ENCODE data around the gene MCM8.

MCM8 gene

DNA sequence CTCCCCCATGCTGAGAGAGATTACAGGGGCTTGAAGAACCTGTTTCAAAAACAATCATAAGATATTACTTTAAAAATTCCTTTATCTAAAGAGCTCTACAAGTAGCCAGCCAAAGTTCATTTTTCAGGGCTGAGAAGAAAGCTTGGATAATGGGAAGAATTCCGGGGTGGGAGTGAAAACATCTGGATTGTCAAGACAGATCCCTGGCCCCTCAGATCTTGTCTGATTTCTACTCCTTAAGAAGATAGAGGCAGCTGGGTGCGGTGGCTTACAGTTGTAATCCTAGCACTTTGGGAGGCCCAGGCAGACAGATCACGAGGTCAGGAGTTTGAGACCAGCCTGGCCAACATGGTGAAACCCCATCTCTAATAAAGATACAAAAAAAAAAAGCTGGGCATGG is 24.9 kb upstream of the MCM8 start:
- peaks cover 24% of the 10 kb centered on the region for H3K27me3 ChIP-seq (ENCODE audit: insufficient read depth, low read length)
- H3K79me2 ChIP-seq (ENCODE audit: control insufficient read depth, insufficient read depth, low read length, unreplicated experiment), result no peaks in the 10 kb centered on the region
- H3K4me1 ChIP-seq (ENCODE audit: control insufficient read depth, insufficient read depth, low read length, unreplicated experiment), result peaks cover 1% of the 10 kb centered on the region
- no peak overlapping the region for H2AFZ ChIP-seq (ENCODE audit: low read length, unreplicated experiment)
- H3K4me3 ChIP-seq (ENCODE audit: low read depth, low read length), result no peak overlapping the region
- no peak overlapping the region for H3K27ac ChIP-seq (ENCODE audit: low read depth, low read length)
- no peaks in the 10 kb centered on the region for H3K36me3 ChIP-seq (ENCODE audit: insufficient read depth, low read length)

DNA sequence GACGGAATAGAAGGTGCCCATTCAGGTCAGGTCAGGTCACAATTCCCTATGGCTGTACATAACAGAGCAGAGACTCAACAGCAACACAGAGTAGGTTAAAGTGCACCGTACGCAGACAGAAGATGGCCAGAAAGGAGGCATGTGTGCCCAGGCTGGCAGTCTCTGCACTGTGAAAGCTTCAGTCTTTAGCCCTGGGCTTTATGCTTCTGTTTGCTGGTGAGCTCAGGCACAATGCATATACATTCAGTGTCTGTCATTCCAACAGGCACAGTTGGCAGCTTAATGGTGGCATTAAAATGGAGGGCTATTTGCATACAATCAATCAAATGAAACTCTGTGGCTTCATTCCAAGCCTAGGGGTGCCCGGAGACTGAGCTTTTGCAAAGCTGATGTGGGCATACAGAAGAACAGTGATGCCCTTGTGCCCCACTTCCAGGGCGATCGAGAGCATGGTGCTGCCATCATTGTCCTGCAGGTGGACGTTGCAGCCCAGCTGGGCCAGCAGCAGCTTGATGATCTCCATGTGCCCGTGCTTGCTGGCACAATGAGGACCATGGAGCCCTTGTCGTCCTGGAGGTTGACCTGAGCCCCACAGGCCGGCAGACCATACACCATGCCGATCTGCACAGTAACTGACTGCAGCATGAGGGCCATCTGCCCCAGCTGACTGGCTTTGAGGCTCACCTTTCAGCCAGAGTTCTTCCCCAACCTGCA is 22.5 kb upstream of the MCM8 start:
- no peaks in the 10 kb centered on the region for H3K79me2 ChIP-seq (ENCODE audit: control insufficient read depth, insufficient read depth, low read length, unreplicated experiment)
- H3K27me3 ChIP-seq (ENCODE audit: insufficient read depth, low read length), result peaks cover 24% of the 10 kb centered on the region
- no peaks in the 10 kb centered on the region for H3K36me3 ChIP-seq (ENCODE audit: insufficient read depth, low read length)
- no peak overlapping the region for H3K4me3 ChIP-seq (ENCODE audit: low read depth, low read length)
- no peak overlapping the region for H3K27ac ChIP-seq (ENCODE audit: low read depth, low read length)
- H3K4me1 ChIP-seq (ENCODE audit: control insufficient read depth, insufficient read depth, low read length, unreplicated experiment), result no peaks in the 10 kb centered on the region
- H2AFZ ChIP-seq (ENCODE audit: low read length, unreplicated experiment), result no peak overlapping the region

DNA sequence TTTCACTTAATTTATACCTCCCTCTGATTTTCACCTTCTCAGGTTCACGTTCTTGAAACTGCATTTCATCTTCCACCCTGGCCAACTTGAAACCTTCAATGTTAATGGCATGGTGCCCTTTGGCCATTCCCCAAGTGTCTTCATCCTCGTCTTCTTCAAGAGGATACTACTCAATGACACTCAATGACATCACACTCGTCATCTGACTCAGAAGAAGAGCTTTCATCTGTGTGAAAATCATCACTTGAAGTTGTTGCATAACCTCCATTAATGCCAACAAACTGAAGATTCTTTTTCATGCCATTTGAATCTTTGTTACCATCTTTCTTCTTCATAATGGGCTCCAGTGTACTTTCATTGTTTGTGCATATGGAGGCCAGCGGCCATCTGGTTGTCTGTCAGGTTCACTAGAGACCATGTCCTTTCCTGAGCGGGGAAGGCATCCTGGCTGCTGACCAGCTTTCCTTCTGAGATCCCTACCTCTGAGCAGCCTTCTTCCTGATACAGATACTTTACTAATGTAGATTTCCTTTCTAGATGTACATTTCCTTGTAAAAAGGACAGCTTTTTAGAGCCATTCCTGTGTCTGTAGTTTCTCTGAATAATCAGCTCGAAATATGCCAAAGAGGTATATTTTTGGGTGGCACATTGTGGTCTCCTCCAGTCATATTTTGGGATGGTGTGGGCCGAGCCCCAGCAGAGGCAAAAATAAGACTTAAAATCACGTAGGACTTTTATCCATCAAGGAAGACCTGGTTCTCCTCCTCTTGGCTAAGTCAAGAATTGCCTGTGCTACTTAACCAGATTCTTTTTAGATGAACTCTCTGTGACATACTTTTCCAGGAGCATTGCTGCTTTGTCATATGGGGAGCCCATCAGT is 21.4 kb upstream of the MCM8 start:
- Histone ChIP-seq H3K36me3 (ENCODE audit: insufficient read depth, low read length) (no peaks in the 10 kb centered on the region), H3K27ac (ENCODE audit: low read depth, low read length) (no peak overlapping the region), H3K4me1 (ENCODE audit: control insufficient read depth, insufficient read depth, low read length, unreplicated experiment) (no peaks in the 10 kb centered on the region), H3K4me3 (ENCODE audit: low read depth, low read length) (no peak overlapping the region), H3K79me2 (ENCODE audit: control insufficient read depth, insufficient read depth, low read length, unreplicated experiment) (no peaks in the 10 kb centered on the region), H3K27me3 (ENCODE audit: insufficient read depth, low read length) (peaks cover 15% of the 10 kb centered on the region), H2AFZ (ENCODE audit: low read length, unreplicated experiment) (no peak overlapping the region)

DNA sequence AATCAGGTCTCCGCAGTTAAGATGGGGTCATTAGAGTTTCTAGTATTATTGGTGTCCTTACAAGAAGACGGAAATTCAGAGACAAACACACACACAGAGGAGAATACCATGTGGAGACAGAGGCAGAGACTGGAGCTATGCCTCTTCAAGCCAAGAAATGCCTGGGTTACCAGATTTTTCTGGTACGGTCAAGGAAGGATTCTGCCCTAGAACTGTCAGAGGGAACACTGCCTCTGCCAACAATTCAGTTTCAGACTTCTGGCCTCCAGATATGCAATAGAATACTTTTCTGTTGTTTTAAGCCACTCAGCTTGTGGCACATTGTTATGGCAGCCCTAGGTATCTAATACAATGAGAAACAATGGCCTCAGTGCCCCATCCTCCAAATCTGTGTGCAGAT is 19.0 kb upstream of the MCM8 start:
- no peaks in the 10 kb centered on the region for H3K4me1 ChIP-seq (ENCODE audit: control insufficient read depth, insufficient read depth, low read length, unreplicated experiment)
- H2AFZ ChIP-seq (ENCODE audit: low read length, unreplicated experiment), result no peak overlapping the region
- peaks cover 3% of the 10 kb centered on the region; the same call in 1 of the 2 replicates for H3K27me3 ChIP-seq (ENCODE audit: insufficient read depth, low read length)
- no peaks in the 10 kb centered on the region for H3K79me2 ChIP-seq (ENCODE audit: control insufficient read depth, insufficient read depth, low read length, unreplicated experiment)
- no peak overlapping the region for H3K27ac ChIP-seq (ENCODE audit: low read depth, low read length)
- no peaks in the 10 kb centered on the region for H3K36me3 ChIP-seq (ENCODE audit: insufficient read depth, low read length)
- H3K4me3 ChIP-seq (ENCODE audit: low read depth, low read length), result no peak overlapping the region

DNA sequence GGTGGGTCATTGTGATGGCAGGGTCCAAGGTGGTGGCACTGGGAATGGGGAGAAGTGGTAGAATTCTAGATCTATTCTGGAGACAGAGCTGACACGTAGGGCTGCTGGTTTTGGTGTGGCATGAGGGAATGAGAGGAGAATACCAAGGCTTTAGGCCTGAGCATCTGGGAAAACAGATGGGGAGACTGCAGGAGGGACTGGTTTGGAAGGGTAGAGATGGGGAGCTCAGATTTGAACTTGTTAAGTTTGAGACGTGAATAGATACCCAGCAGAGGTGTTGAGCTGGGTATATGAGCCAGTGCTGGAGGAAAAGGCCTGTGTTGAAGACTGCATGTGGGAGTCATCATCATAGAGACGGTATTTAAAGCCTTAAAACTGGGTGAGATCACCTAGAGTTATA is 17.7 kb upstream of the MCM8 start:
- Histone ChIP-seq H3K4me1 (ENCODE audit: control insufficient read depth, insufficient read depth, low read length, unreplicated experiment) (no peaks in the 10 kb centered on the region), H3K36me3 (ENCODE audit: insufficient read depth, low read length) (no peaks in the 10 kb centered on the region), H3K27ac (ENCODE audit: low read depth, low read length) (no peak overlapping the region), H2AFZ (ENCODE audit: low read length, unreplicated experiment) (no peak overlapping the region), H3K79me2 (ENCODE audit: control insufficient read depth, insufficient read depth, low read length, unreplicated experiment) (no peaks in the 10 kb centered on the region), H3K4me3 (ENCODE audit: low read depth, low read length) (no peak overlapping the region), H3K27me3 (ENCODE audit: insufficient read depth, low read length) (0 out of 2 replicates have a peak, but pooled peaks cover 3% of the 10 kb centered on the region)

DNA sequence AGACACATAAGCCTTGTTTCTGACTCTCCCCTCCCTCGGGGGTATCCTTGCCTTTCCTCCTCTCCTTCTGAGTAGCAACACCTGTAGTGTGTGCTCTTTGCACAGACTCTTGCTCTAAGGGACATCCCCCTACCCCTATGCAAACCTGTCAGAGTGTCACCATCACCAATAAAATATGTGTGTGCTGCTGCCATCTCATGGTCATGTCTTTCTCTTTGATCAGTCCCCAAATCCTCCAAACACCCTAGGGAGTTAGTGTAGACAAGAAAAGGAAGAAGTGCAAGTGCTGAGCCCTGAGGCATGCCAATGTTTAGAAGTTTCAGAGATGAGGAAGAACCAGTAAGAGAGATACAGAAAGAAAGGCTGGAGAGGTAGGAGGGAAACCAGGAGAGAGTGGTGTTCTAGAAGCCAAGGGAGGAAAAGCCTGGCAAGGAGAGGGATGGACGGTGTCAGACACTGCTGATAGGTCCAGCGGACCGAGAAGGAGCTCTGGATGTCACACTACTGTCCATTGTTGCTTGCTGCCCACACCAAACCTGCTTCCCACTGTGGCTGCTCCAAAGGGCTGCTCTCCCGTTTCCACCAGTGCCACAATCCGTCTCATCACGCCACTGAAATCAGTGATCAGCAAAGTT is 16.5 kb upstream of the MCM8 start:
- no peak overlapping the region for H3K4me3 ChIP-seq (ENCODE audit: low read depth, low read length)
- H3K79me2 ChIP-seq (ENCODE audit: control insufficient read depth, insufficient read depth, low read length, unreplicated experiment), result no peaks in the 10 kb centered on the region
- H3K27me3 ChIP-seq (ENCODE audit: insufficient read depth, low read length), result no peaks in the 10 kb centered on the region
- no peaks in the 10 kb centered on the region for H3K4me1 ChIP-seq (ENCODE audit: control insufficient read depth, insufficient read depth, low read length, unreplicated experiment)
- no peaks in the 10 kb centered on the region for H3K36me3 ChIP-seq (ENCODE audit: insufficient read depth, low read length)
- no peak overlapping the region for H2AFZ ChIP-seq (ENCODE audit: low read length, unreplicated experiment)
- H3K27ac ChIP-seq (ENCODE audit: low read depth, low read length), result no peak overlapping the region

DNA sequence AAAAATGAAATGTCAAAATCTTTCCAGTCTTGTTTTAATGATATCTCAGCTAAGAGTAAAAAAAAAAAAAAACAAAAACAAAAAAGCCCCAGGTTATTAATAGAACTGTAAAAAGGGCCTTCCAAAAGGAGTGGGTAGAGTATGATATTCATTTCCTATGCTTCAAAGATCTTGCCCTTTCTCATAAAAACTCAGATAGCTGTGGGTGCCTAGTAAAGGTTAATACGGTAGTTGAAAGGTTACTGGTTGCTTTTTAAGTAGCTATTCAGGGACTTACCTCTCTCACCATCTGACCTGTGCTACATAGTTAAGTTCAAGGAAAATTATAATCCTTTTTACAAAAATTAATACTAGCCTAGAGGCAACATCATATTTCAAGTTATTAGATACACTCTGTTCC is 15.1 kb upstream of the MCM8 start:
- H3K27ac ChIP-seq (ENCODE audit: low read depth, low read length), result no peak overlapping the region
- no peak overlapping the region for H3K4me3 ChIP-seq (ENCODE audit: low read depth, low read length)
- no peaks in the 10 kb centered on the region for H3K27me3 ChIP-seq (ENCODE audit: insufficient read depth, low read length)
- no peaks in the 10 kb centered on the region for H3K4me1 ChIP-seq (ENCODE audit: control insufficient read depth, insufficient read depth, low read length, unreplicated experiment)
- no peak overlapping the region for H2AFZ ChIP-seq (ENCODE audit: low read length, unreplicated experiment)
- no peaks in the 10 kb centered on the region for H3K36me3 ChIP-seq (ENCODE audit: insufficient read depth, low read length)
- no peaks in the 10 kb centered on the region for H3K79me2 ChIP-seq (ENCODE audit: control insufficient read depth, insufficient read depth, low read length, unreplicated experiment)

DNA sequence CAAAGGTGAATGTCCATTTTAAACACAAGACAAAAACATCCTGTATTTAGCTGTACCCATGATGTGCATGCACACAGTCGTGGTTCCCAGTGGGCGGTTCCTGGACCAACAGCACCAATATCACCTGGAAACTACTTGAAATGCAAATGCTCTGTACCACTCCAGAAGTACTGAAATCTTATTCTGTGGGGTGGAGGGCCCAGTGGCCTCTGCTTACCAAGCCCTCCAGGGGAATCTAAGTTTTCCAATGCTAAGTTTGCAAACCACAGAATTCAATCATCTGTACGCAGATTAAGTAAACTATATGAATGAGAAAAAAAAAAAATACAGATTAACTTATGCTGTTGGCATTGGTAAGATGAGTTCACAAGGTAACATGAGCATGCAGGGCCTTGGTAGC is 14.2 kb upstream of the MCM8 start:
- Histone ChIP-seq H3K79me2 (ENCODE audit: control insufficient read depth, insufficient read depth, low read length, unreplicated experiment) (no peaks in the 10 kb centered on the region), H3K36me3 (ENCODE audit: insufficient read depth, low read length) (peaks cover 5% of the 10 kb centered on the region; the same call in 1 of the 2 replicates), H3K27ac (ENCODE audit: low read depth, low read length) (no peak overlapping the region), H2AFZ (ENCODE audit: low read length, unreplicated experiment) (no peak overlapping the region), H3K4me1 (ENCODE audit: control insufficient read depth, insufficient read depth, low read length, unreplicated experiment) (no peaks in the 10 kb centered on the region), H3K4me3 (ENCODE audit: low read depth, low read length) (no peak overlapping the region), H3K27me3 (ENCODE audit: insufficient read depth, low read length) (no peaks in the 10 kb centered on the region)

DNA sequence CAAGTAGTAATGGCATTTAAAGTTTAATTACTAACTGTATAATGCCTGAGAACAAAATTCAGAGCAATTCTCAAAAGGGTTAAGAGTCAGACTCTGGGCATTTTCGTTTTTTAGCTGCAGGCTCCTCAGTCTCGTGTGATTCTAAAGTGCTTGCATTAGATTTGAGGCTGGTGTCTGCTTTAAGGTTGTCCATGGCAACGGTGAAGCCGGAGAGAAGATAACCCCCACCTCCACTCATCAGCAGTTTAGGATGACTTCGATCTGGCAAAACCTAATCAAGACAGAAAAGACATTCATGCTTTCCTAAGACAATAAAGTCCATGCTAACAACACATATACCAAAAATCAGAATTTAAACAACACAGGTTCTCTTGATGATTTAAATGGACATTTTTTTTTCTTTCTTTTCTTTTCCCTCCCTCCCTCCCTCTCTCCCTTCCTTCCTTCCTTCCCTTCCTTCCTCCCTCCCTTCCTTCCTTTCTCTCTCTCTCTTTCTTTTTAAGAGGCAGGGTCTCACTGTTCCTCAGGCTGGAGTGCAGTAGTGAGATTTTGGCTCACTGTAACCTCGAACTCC is 11.9 kb upstream of the MCM8 start:
- H2AFZ ChIP-seq (ENCODE audit: low read length, unreplicated experiment), result no peak overlapping the region
- no peaks in the 10 kb centered on the region for H3K4me1 ChIP-seq (ENCODE audit: control insufficient read depth, insufficient read depth, low read length, unreplicated experiment)
- H3K27ac ChIP-seq (ENCODE audit: low read depth, low read length), result no peak overlapping the region
- H3K27me3 ChIP-seq (ENCODE audit: insufficient read depth, low read length), result no peaks in the 10 kb centered on the region
- no peak overlapping the region for H3K4me3 ChIP-seq (ENCODE audit: low read depth, low read length)
- no peaks in the 10 kb centered on the region for H3K79me2 ChIP-seq (ENCODE audit: control insufficient read depth, insufficient read depth, low read length, unreplicated experiment)
- H3K36me3 ChIP-seq (ENCODE audit: insufficient read depth, low read length), result peaks cover 16% of the 10 kb centered on the region

DNA sequence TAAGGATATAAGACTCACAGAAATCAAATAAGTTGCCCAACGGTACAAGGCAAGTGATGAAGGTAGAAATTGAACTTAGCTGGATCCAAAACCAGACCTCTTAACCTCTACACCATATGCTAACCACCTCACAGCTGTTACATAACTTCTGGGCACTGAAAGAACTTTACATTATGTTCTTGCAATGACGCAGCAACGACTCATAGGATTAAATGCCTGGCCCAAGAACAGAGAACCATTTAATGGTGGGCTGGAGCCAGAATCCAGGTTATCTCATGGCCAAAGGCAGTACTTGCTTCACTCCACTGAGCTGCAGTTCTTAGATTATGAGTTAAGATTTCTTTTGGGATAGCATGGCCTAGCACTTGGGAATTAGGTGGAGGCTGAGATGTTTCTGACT is 4.5 kb upstream of the MCM8 start:
- Histone ChIP-seq H3K27me3 (ENCODE audit: insufficient read depth, low read length) (no peaks in the 10 kb centered on the region), H3K27ac (ENCODE audit: low read depth, low read length) (peak overlapping the region; percentile 63), H3K79me2 (ENCODE audit: control insufficient read depth, insufficient read depth, low read length, unreplicated experiment) (peaks cover 34% of the 10 kb centered on the region), H3K36me3 (ENCODE audit: insufficient read depth, low read length) (peaks cover 32% of the 10 kb centered on the region), H3K4me3 (ENCODE audit: low read depth, low read length) (no peak overlapping the region), H3K4me1 (ENCODE audit: control insufficient read depth, insufficient read depth, low read length, unreplicated experiment) (peaks cover 38% of the 10 kb centered on the region), H2AFZ (ENCODE audit: low read length, unreplicated experiment) (no peak overlapping the region)

Measured in ACC112 (cell line).